GM23248 (cell line): ENCODE results near the gene CCDC141. TPM values are rescaled to one million over a fixed set of nuclear protein-coding genes. Genes with fewer than 3 reads are reported as not detected.

ENCODE experiments used
- DNase-seq: peaks from one replicate; pipeline ENCODE4 v3.0.0-alpha.2; 2015
- H2AFZ ChIP-seq: fragments of 200-600 bp; sonication (generic); 2 replicates; pipeline ENCODE4 v1.6.1; 2016; ENCODE audit warnings: antibody characterized with exemption
- H3F3A ChIP-seq: fragments of 200-600 bp; sonication (generic); 2 replicates; pipeline ENCODE4 v1.6.1; 2016; ENCODE audit warnings: mild to moderate bottlenecking, antibody characterized with exemption, mixed run types; ENCODE audit not compliant: insufficient read depth
- H3K27ac ChIP-seq: fragments of 200-600 bp; sonication (generic); 2 replicates; pipeline ENCODE4 v1.5.1; 2016; ENCODE audit warnings: mild to moderate bottlenecking
- H3K27me3 ChIP-seq: fragments of 200-600 bp; sonication (generic); replicated peaks from 2 replicates; pipeline ENCODE4 v1.6.1; 2016; ENCODE audit warnings: mild to moderate bottlenecking; ENCODE audit not compliant: insufficient read depth
- H3K36me3 ChIP-seq: fragments of 200-600 bp; sonication (generic); 2 replicates; pipeline ENCODE4 v1.6.1; 2016; ENCODE audit warnings: low read depth, mild to moderate bottlenecking
- H3K4me1 ChIP-seq: fragments of 200-600 bp; sonication (generic); 2 replicates; pipeline ENCODE4 v1.6.1; 2016; ENCODE audit warnings: mild to moderate bottlenecking; ENCODE audit not compliant: insufficient read depth
- H3K4me2 ChIP-seq: fragments of 200-600 bp; sonication (generic); one replicate; pipeline ENCODE4 v1.6.1; 2016; ENCODE audit warnings: mild to moderate bottlenecking; ENCODE audit not compliant: unreplicated experiment
- H3K4me3 ChIP-seq: fragments of 200-600 bp; sonication (generic); 2 replicates; pipeline ENCODE4 v1.5.1; 2016; ENCODE audit warnings: mild to moderate bottlenecking
- H3K79me2 ChIP-seq: fragments of 200-600 bp; sonication (generic); 2 replicates; pipeline ENCODE4 v1.6.1; 2016; ENCODE audit warnings: mild to moderate bottlenecking; ENCODE audit not compliant: insufficient read depth
- H3K9ac ChIP-seq: fragments of 200-600 bp; sonication (generic); 2 replicates; pipeline ENCODE4 v1.6.1; 2016; ENCODE audit warnings: mild to moderate bottlenecking
- H3K9me2 ChIP-seq: fragments of 200-600 bp; sonication (generic); 2 replicates; pipeline ENCODE4 v1.6.1; 2016; ENCODE audit warnings: mixed run types, mild to moderate bottlenecking, moderate library complexity; ENCODE audit not compliant: insufficient read depth
- H3K9me3 ChIP-seq: fragments of 200-600 bp; sonication (generic); one replicate; pipeline ENCODE4 v1.6.1; 2017; ENCODE audit warnings: low read depth
- H4K20me1 ChIP-seq: fragments of 200-600 bp; sonication (generic); 2 replicates; pipeline ENCODE4 v1.6.0; 2016; ENCODE audit not compliant: insufficient read depth
- EZH2 ChIP-seq: fragments of 200-600 bp; sonication (generic); IDR thresholded peaks from 2 replicates; pipeline ENCODE4 v1.6.1; 2018; ENCODE audit warnings: antibody characterized with exemption, mild to moderate bottlenecking; ENCODE audit not compliant: insufficient read depth, poor library complexity, severe bottlenecking
- EZH2phosphoT487 ChIP-seq: fragments of 200-600 bp; sonication (generic); IDR thresholded peaks from 2 replicates; pipeline ENCODE4 v1.6.1; 2018; ENCODE audit warnings: antibody characterized with exemption, moderate library complexity, mild to moderate bottlenecking, low read depth; ENCODE audit not compliant: insufficient read depth
- WGBS, 2 experiments: methylation state at CpG; one replicate each; pipeline ENCODE4 v1.1.6; 2015 to 2017; ENCODE audit warnings: low lambda C conversion rate in 2 of 2, low coverage in 1 of 2; ENCODE audit errors: missing lambda C conversion rate in 2 of 2; 5-methylcytosine and 5-hydroxymethylcytosine counted together
- in situ Hi-C: fragments of 300-500 bp; cut with MboI; formaldehyde crosslinking; loops from 2 replicates; pipeline ENCODE4 v1.15.0; 2020
- polyA plus RNA-seq: library from polyadenylated mRNA; unstranded; fragments of >200 nt; fragmentation: Nextera tagmentation; extraction: Ambion mirVana; gene quantifications from 2 replicates; pipeline ENCODE4 v1.2.1, GENCODE V29; 2016
- total RNA-seq: library from RNA; depleted of rRNA; stranded (reverse); fragments of >200 nt; shearing (Covaris generic); gene quantifications from 2 replicates; pipeline ENCODE4 v1.2.3, GENCODE V29; 2014

CCDC141 gene
- total and polyA plus RNA-seq, 2 experiments from 2014 or later, result not detected

DNA sequence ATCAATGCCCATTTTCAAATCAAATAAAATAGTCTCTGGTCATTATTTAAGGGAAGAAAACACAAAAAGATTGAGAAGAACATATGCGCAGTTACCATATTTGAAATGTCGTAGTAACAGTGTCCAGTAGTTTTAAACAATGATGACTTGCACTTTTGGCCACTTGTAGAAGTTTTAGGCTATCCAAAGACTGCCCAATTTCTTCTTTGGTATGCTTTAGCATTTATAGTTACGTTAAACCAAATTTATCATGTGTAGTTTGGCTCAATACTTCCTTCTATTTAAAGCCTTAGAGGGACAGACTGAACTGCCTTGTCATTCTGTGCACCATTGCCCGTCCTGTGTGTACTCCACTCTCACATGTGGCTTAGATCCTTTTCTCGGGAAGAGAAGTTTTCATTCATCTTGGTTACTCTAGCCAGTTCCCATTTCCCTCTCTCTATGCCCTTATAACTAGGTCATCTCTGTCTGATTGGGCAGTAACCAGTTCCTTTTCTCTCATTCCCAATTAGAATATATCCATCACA, 157.9 kb downstream of the CCDC141 start:
- no peak overlapping the region for H3K27ac ChIP-seq
- WGBS, 2 experiments, result 76 to 79% methylated on average over 5 of the region's 5 CpGs

DNA sequence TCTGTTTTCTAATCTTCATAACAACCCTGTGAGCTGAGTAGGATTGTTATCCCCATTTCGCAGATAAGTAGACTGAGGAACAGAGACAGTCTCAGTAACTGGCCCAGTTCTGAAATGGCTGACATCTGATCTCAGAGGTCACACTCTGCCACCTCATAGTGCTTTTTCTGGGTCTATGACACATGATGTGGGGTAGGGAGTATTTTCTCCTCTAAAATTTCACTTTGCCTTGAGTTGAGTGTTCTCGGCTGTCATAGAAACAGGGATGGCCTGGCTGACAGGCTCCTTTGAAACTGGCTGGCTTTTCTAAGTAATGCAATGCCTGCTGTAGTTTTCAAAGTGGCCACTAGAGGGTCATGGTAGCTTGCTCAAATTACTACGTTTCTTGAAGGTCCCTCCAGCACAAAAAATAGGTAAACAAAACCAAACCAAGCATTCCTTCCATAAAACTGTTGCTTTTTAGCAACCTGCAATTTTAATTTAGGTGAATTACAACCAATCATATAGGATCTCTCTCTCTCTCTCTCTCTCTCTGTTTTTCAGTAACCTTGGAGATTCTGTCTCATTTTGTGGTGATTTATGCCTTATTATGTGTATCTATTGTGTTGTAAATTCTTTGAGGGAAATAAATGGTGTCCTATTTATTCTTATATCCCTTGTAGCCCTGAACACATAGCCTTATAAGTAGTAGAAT, 158.5 kb downstream of the CCDC141 start:
- no peak overlapping the region for H2AFZ ChIP-seq
- H4K20me1 ChIP-seq, result no peaks in the 10 kb centered on the region
- no peaks in the 10 kb centered on the region for H3K79me2 ChIP-seq
- no peak overlapping the region for H3K27ac ChIP-seq
- no peak overlapping the region for H3K4me3 ChIP-seq
- TF ChIP-seq EZH2 (no peak), EZH2phosphoT487 (no peak)
- no peaks in the 10 kb centered on the region for H3F3A ChIP-seq
- 33 to 36% methylated on average over 3 of the region's 3 CpGs for WGBS, 2 experiments
- H3K36me3 ChIP-seq, result no peaks in the 10 kb centered on the region
- H3K4me1 ChIP-seq, result peaks cover 9% of the 10 kb centered on the region; the same call in 1 of the 2 replicates
- peak; percentile 76 for DNase-seq
- H3K4me2 ChIP-seq, result no peak overlapping the region
- H3K9me2 ChIP-seq, result no peaks in the 10 kb centered on the region
- no peaks in the 10 kb centered on the region for H3K27me3 ChIP-seq
- in situ Hi-C loops, result no loop called here
- no peak overlapping the region for H3K9ac ChIP-seq
- H3K9me3 ChIP-seq, result no peaks in the 10 kb centered on the region

More for the DNA sequence above, 157.9 kb downstream of the CCDC141 start:
- Histone ChIP-seq H3K9ac (no peak overlapping the region), H3K79me2 (no peaks in the 10 kb centered on the region), H4K20me1 (no peaks in the 10 kb centered on the region), H3K4me2 (no peak overlapping the region), H3K4me3 (no peak overlapping the region), H3K36me3 (no peaks in the 10 kb centered on the region), H3K4me1 (peaks cover 9% of the 10 kb centered on the region; the same call in 1 of the 2 replicates), H2AFZ (no peak overlapping the region), H3F3A (no peaks in the 10 kb centered on the region), H3K27me3 (no peaks in the 10 kb centered on the region), H3K9me3 (no peaks in the 10 kb centered on the region), H3K9me2 (no peaks in the 10 kb centered on the region)
- no peak for DNase-seq
- in situ Hi-C loops, result no loop called here
- no peak for TF ChIP-seq EZH2phosphoT487
- no peak for TF ChIP-seq EZH2

GRCh38 chr2:178886006-178886405, 163.9 kb downstream of the CCDC141 start:
- Histone ChIP-seq H3K79me2 (no peaks in the 10 kb centered on the region), H3K27me3 (no peaks in the 10 kb centered on the region), H3K9me3 (no peaks in the 10 kb centered on the region), H3K27ac (no peak overlapping the region), H3K4me2 (no peak overlapping the region), H3K4me1 (peaks cover 19% of the 10 kb centered on the region), H3K4me3 (no peak overlapping the region), H3K9ac (no peak overlapping the region), H3F3A (peaks cover 16% of the 10 kb centered on the region; the same call in 1 of the 2 replicates), H3K36me3 (no peaks in the 10 kb centered on the region), H4K20me1 (no peaks in the 10 kb centered on the region), H3K9me2 (no peaks in the 10 kb centered on the region), H2AFZ (0 out of 2 replicates have a peak overlapping the region, but pooled peaks have one; percentile 31)
- in situ Hi-C loops, result no loop called here
- TF ChIP-seq EZH2 (no peak), EZH2phosphoT487 (no peak)
- WGBS, 2 experiments, result 94 to 97% methylated on average over 3 of the region's 3 CpGs
- DNase-seq, result no peak

GRCh38 chr2:178884440-178884839, 165.5 kb downstream of the CCDC141 start:
- in situ Hi-C loops, result no loop called here
- DNase-seq, result no peak
- Histone ChIP-seq H3K79me2 (no peaks in the 10 kb centered on the region), H3K27me3 (no peaks in the 10 kb centered on the region), H3K4me1 (peaks cover 19% of the 10 kb centered on the region), H3K9ac (no peak overlapping the region), H3F3A (peaks cover 16% of the 10 kb centered on the region; the same call in 1 of the 2 replicates), H3K4me3 (no peak overlapping the region), H4K20me1 (no peaks in the 10 kb centered on the region), H3K36me3 (no peaks in the 10 kb centered on the region), H3K9me2 (no peaks in the 10 kb centered on the region), H3K4me2 (no peak overlapping the region), H3K27ac (no peak overlapping the region), H3K9me3 (no peaks in the 10 kb centered on the region), H2AFZ (no peak overlapping the region)
- WGBS, 2 experiments, result 52 to 60% methylated on average over 3 of the region's 3 CpGs
- TF ChIP-seq EZH2phosphoT487 (no peak), EZH2 (no peak)
